NT2/D1 (cell line): ENCODE data around the gene TSPEAR.
A peak's percentile ranks its signal among the peaks of the same experiment; 100 is the strongest.

Source experiments
- DNase-seq: peaks from one replicate; pipeline ENCODE4 v3.0.0-alpha.2; 2011; ENCODE audit warnings: low read depth, low spot score
- H3K27me3 ChIP-seq: 2 replicates; pipeline ENCODE4 v1.6.0; 2011; ENCODE audit warnings: mild to moderate bottlenecking; ENCODE audit not compliant: insufficient read length, insufficient read depth
- H3K36me3 ChIP-seq: 2 replicates; pipeline ENCODE4 v1.6.1; 2011; ENCODE audit warnings: mild to moderate bottlenecking, low read length, mixed read lengths; ENCODE audit not compliant: insufficient read depth, insufficient read length
- H3K4me1 ChIP-seq: 2 replicates; pipeline ENCODE4 v1.5.1; 2011; ENCODE audit not compliant: insufficient read depth, insufficient read length
- H3K4me3 ChIP-seq: 2 replicates; pipeline ENCODE4 v1.5.1; 2011; ENCODE audit warnings: low read depth; ENCODE audit not compliant: insufficient read length
- H3K9ac ChIP-seq: 2 replicates; pipeline ENCODE4 v1.6.0; 2011; ENCODE audit warnings: low read depth; ENCODE audit not compliant: insufficient read length
- H3K9me3 ChIP-seq: 2 replicates; pipeline ENCODE4 v1.5.1; 2011; ENCODE audit warnings: mild to moderate bottlenecking, low read length; ENCODE audit not compliant: insufficient read depth
- SUZ12 ChIP-seq: IDR thresholded peaks from 2 replicates; pipeline ENCODE4 v1.6.1; 2011; ENCODE audit not compliant: insufficient read length, insufficient read depth; ENCODE audit errors: extremely low read depth
- YY1 ChIP-seq: IDR thresholded peaks from 2 replicates; pipeline ENCODE4 v1.6.1; 2011; ENCODE audit not compliant: insufficient read length, insufficient read depth
- ZNF274 ChIP-seq: IDR thresholded peaks from 2 replicates; pipeline ENCODE4 v1.6.1; 2011; ENCODE audit warnings: mild to moderate bottlenecking, low read depth, low read length

The TSPEAR gene

DNA sequence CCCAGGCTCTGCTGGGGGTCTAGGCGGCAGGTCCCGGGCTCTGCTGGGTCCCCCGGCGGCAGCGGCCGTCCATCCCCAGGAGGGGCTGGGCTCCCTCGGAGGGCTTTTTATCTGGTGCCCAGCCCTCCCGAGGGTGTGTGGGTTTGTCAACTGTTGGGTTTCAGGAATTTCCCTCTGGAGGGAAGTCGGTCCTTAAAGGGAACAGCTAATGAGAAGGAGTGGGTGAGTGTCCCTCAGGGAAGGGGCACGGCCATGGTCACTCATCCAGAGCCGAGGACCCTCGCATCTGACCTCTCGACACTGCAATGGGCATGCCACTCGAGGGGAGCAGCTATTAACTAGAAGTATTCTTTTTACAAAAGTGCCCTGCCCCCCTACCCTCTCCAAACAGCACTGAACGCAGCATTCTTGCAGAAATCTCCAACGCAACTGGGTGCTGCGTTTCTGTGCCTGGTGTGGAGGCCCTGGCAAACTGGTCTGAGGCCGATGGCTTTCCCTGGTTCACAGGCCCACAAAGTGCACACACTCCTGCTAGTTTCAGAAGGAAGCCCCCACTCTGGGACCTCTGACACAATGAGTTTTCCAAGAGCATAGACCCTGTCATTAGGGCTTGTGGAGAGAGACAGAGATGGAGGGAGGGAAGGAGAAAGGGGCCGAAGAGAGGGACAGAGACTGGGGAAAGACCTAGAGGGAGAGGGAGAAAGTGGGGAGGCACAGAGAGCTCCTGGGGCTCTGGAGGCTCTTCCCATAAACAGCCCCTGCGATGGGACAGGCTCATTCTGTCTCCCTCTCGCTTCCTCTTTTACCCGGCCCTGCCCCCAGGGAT, 1.0 kb upstream of the TSPEAR start:
- Histone ChIP-seq H3K9ac (peak overlapping the region; percentile 57), H3K4me1 (peaks cover 34% of the 10 kb centered on the region), H3K9me3 (0 out of 2 replicates have a peak, but pooled peaks cover 3% of the 10 kb centered on the region), H3K4me3 (peak overlapping the region; percentile 22), H3K27me3 (peaks cover 87% of the 10 kb centered on the region), H3K36me3 (no peaks in the 10 kb centered on the region)
- DNase-seq: no peak
- TF ChIP-seq YY1: no peak
- no peak for TF ChIP-seq SUZ12
- TF ChIP-seq ZNF274: no peak

- Histone ChIP-seq H3K4me3 (peak overlapping the region; percentile 29), H3K9ac (peak overlapping the region; percentile 29), H3K4me1 (peaks cover 43% of the 10 kb centered on the region), H3K27me3 (peaks cover 98% of the 10 kb centered on the region), H3K36me3 (no peaks in the 10 kb centered on the region), H3K9me3 (0 out of 2 replicates have a peak, but pooled peaks cover under 1% of the 10 kb centered on the region)
- TF ChIP-seq ZNF274 (no peak), SUZ12 (no peak), YY1 (no peak)
- DNase-seq: no peak
Observed at GRCh38 chr21:44710756-44711326, 531 bp downstream of the TSPEAR start.

DNA sequence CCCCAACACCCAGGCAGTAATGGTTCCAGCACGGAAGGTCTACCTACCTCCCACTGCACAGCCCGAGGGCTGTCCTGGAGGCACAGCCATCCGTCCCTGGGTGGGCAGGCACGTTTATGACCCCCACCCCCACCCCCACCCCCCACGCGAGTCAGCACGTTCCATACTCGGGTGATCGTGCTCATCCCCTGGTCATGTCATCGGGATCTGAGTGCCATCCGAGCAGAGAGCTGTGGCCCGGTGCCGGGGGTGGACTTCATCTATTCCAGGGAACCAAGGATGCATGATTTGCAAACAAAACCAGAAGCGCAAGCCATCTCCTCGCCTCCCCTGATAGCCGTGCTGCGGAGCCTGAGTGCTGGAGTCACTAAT, 1.1 kb downstream of the TSPEAR start:
- peak overlapping the region; percentile 11 for H3K9ac ChIP-seq
- peaks cover 93% of the 10 kb centered on the region for H3K27me3 ChIP-seq
- peaks cover 43% of the 10 kb centered on the region for H3K4me1 ChIP-seq
- TF ChIP-seq SUZ12: no peak
- no peak for TF ChIP-seq ZNF274
- TF ChIP-seq YY1: no peak
- H3K4me3 ChIP-seq: no peak overlapping the region
- no peaks in the 10 kb centered on the region for H3K9me3 ChIP-seq
- H3K36me3 ChIP-seq: no peaks in the 10 kb centered on the region
- no peak for DNase-seq

DNA sequence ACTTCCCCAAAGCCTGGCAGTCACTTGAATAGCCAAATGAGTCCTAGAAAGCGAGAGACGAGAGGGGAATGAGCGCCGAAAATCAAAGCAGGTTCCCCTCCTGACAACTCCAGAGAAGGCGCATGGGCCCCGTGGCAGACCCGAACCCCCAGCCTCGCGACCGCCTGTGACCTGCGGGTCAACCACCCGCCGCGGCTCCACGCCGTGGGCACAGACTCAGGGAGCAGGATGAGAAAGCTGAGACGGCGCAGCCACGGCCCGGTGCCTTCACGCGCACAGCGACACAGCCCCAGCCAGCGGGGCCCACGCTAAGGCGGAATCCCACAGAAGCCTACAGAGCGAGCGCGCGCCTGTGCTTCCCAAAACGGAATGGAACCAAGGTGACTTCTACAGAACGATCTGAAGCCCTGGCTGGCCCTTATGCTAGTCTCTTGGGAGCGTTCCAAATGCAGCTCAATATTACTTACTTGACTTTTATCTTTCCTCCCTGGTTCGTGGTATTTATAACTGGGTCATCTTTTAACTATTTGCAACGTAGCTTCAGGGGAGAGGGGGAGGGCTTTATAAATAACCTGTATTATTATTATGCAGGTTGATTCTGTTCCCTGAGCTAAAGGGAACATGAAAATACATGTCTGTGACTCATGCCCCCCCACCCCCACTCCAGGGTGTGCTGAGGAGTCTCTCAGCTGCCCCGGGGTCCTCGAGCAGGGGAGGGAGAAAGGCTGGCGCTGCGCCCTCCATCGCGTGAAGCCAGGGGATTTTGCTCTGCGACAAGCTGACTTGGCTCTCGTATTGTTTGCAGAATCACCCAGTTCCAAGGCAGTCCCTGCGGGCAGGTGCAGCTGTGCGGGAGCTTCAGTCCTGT, 1.7 kb downstream of the TSPEAR start:
- Histone ChIP-seq H3K27me3 (peaks cover 87% of the 10 kb centered on the region), H3K9ac (peak overlapping the region; percentile 74), H3K4me3 (peak overlapping the region; percentile 52), H3K36me3 (no peaks in the 10 kb centered on the region), H3K4me1 (peaks cover 44% of the 10 kb centered on the region), H3K9me3 (no peaks in the 10 kb centered on the region)
- TF ChIP-seq YY1 (no peak), ZNF274 (no peak), SUZ12 (no peak)
- no peak for DNase-seq

DNA sequence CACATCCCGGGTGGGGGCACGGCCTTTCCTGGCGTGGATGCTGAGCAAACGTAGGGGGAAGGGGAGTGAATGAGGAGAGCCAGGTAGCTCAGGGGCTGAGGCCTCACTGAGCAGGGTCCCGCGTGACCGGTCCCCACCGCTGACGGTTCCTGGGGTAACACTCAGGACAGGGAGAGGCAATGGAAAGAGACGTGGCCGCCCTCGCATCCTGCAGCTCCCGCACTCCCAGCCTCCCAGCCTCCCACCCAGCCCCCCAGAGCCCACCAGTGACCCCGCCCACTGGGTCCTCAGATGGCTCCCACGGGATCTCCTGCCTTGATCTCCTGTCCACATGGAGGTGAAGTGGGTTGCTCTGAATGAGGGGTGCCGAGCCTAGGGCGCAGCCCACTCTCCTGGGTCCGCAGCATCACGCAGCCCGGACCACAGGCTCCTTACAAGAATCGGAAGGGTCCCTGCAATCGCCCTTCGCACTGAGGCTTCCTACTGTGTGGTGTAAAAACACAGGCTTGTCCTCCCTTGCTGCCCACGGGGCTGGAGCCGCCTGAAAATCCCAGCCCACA, 2.4 kb downstream of the TSPEAR start:
- TF ChIP-seq YY1: no peak
- no peak for TF ChIP-seq SUZ12
- TF ChIP-seq ZNF274: no peak
- Histone ChIP-seq H3K9me3 (no peaks in the 10 kb centered on the region), H3K4me3 (peak overlapping the region; percentile 52), H3K36me3 (no peaks in the 10 kb centered on the region), H3K9ac (peak overlapping the region; percentile 74), H3K27me3 (peaks cover 84% of the 10 kb centered on the region), H3K4me1 (peaks cover 50% of the 10 kb centered on the region)
- DNase-seq: no peak

- H3K9me3 ChIP-seq: no peaks in the 10 kb centered on the region
- TF ChIP-seq ZNF274: no peak
- peak overlapping the region; percentile 52 for H3K4me3 ChIP-seq
- H3K4me1 ChIP-seq: peaks cover 56% of the 10 kb centered on the region
- DNase-seq: peak; percentile 69
- no peaks in the 10 kb centered on the region for H3K36me3 ChIP-seq
- H3K27me3 ChIP-seq: peaks cover 78% of the 10 kb centered on the region
- H3K9ac ChIP-seq: peak overlapping the region; percentile 85
Observed at GRCh38 chr21:44708213-44708865, 3.0 kb downstream of the TSPEAR start.
